ENCODE data around the gene ZBTB49. TPM values are rescaled to one million over a fixed set of nuclear protein-coding genes. Genes with fewer than 3 reads are reported as not detected.

The ZBTB49 gene
- total RNA-seq, 1 donor from 2014 or later: 4.2 TPM

- ATAC-seq: no peak
Observed at GRCh38 chr4:4281787-4282186, 8.3 kb upstream of the ZBTB49 start.

- no peak for ATAC-seq
Observed at GRCh38 chr4:4284827-4285618, 5.0 kb upstream of the ZBTB49 start.

- ATAC-seq: no peak
Observed at GRCh38 chr4:4288098-4288497, 2.0 kb upstream of the ZBTB49 start.

- ATAC-seq: no peak
Observed at GRCh38 chr4:4289055-4289454, 996 bp upstream of the ZBTB49 start.

GRCh38 chr4:4289597-4289940, 482 bp upstream of the ZBTB49 start:
- ATAC-seq: peak; percentile 29

- no peak for ATAC-seq
Observed at GRCh38 chr4:4293279-4293678, 3.2 kb downstream of the ZBTB49 start.

- ATAC-seq: no peak
Observed at GRCh38 chr4:4296283-4296846, 6.3 kb downstream of the ZBTB49 start.

GRCh38 chr4:4299006-4299405, 9.0 kb downstream of the ZBTB49 start:
- no peak for ATAC-seq

- no peak for ATAC-seq
Observed at GRCh38 chr4:4302001-4302400, 11.9 kb downstream of the ZBTB49 start.

GRCh38 chr4:4302416-4302815, 12.4 kb downstream of the ZBTB49 start:
- peak; percentile 74 for ATAC-seq

GRCh38 chr4:4306920-4307319, 16.9 kb downstream of the ZBTB49 start:
- no peak for ATAC-seq

- no peak for ATAC-seq
Observed at GRCh38 chr4:4308800-4309441, 18.9 kb downstream of the ZBTB49 start.

- no peak for ATAC-seq
Observed at GRCh38 chr4:4311193-4311592, 21.1 kb downstream of the ZBTB49 start.

GRCh38 chr4:4315461-4316149, 25.6 kb downstream of the ZBTB49 start:
- no peak for ATAC-seq

GRCh38 chr4:4316150-4316495, 26.1 kb downstream of the ZBTB49 start:
- no peak for ATAC-seq

- no peak for ATAC-seq
Observed at GRCh38 chr4:4317496-4318232, 27.6 kb downstream of the ZBTB49 start.

- ATAC-seq: no peak
Observed at GRCh38 chr4:4320528-4320927, 30.5 kb downstream of the ZBTB49 start.

GRCh38 chr4:4320951-4321714, 31.1 kb downstream of the ZBTB49 start:
- ATAC-seq: no peak

- no peak for ATAC-seq
Observed at GRCh38 chr4:4321951-4322688, 32.1 kb downstream of the ZBTB49 start.

- no peak for ATAC-seq
Observed at GRCh38 chr4:4323705-4324534, 33.9 kb downstream of the ZBTB49 start.
